ENCODE measurements around the gene NR4A1. TPM values are rescaled to one million over a fixed set of nuclear protein-coding genes. Genes with fewer than 3 reads are reported as not detected.

NR4A1 gene
- total RNA-seq: 10 to 100 TPM; 17.7 to 18.4 TPM
- 21.3 TPM for polyA plus RNA-seq (2013, experiment 1 of 2)
- polyA plus RNA-seq (2013, experiment 2 of 2): 17.6 TPM
- long read RNA-seq, experiment 1, full-length matches to known transcripts: 3 of 9 reads
- long read RNA-seq, experiment 1, partial matches to known transcripts: 4 of 9 reads
- long read RNA-seq, experiment 1, other reads (novel, unspliced or antisense): 2 of 9 reads
- long read RNA-seq, experiment 2, partial matches to known transcripts: 3 of 29 reads
- long read RNA-seq, experiment 2, other reads (novel, unspliced or antisense): 24 of 29 reads
- long read RNA-seq, experiment 3, transcript NR4A1-204 (7 exons, 2,528 nt): major isoform, 5 of 10 reads
- long read RNA-seq, experiment 3, partial matches to known transcripts: 4 of 10 reads
- long read RNA-seq, experiment 3, other reads (novel, unspliced or antisense): 1 of 10 reads
- long read RNA-seq, experiment 4, partial matches to known transcripts: 0 of 3 reads
- long read RNA-seq, experiment 4, other reads (novel, unspliced or antisense): 0 of 3 reads

- Mint-ChIP-seq H3K36me3 (ENCODE audit: low read depth) (no peaks in the 10 kb centered on the region), H3K27me3 (ENCODE audit: insufficient read depth) (peaks cover 11% of the 10 kb centered on the region), H3K27ac (peak within 1 kb of the TSS; percentile 97), H3K4me1 (peaks cover 27% of the 10 kb centered on the region), H3K9me3 (no peaks in the 10 kb centered on the region), H3K4me3 (peak within 1 kb of the TSS; percentile 82)
- 1 to 2% methylated on average over 27 to 77 of the region's 77 CpGs for WGBS, 2 experiments (ENCODE audit: insufficient coverage in 1 of 2, insufficient read length in 1 of 2)
- no peaks in the 10 kb centered on the region for H3K9me3 ChIP-seq (ENCODE audit: control insufficient read depth, low read length)
- peak within 1 kb of the TSS; percentile 89 for H3K4me3 ChIP-seq (ENCODE audit: low read length)
- H3K27me3 ChIP-seq (ENCODE audit: control insufficient read depth, insufficient read depth, low read length, poor library complexity, severe bottlenecking): no peaks in the 10 kb centered on the region
- H3K4me1 ChIP-seq (ENCODE audit: control insufficient read depth, insufficient read depth, low read length): no peaks in the 10 kb centered on the region
- H3K27ac ChIP-seq (ENCODE audit: low read depth, low read length): peak within 1 kb of the TSS; percentile 63
- H3K9ac ChIP-seq (ENCODE audit: extremely low read depth, low read length, poor library complexity, severe bottlenecking): peak within 1 kb of the TSS; percentile 93
- TF ChIP-seq, protein P1, sequence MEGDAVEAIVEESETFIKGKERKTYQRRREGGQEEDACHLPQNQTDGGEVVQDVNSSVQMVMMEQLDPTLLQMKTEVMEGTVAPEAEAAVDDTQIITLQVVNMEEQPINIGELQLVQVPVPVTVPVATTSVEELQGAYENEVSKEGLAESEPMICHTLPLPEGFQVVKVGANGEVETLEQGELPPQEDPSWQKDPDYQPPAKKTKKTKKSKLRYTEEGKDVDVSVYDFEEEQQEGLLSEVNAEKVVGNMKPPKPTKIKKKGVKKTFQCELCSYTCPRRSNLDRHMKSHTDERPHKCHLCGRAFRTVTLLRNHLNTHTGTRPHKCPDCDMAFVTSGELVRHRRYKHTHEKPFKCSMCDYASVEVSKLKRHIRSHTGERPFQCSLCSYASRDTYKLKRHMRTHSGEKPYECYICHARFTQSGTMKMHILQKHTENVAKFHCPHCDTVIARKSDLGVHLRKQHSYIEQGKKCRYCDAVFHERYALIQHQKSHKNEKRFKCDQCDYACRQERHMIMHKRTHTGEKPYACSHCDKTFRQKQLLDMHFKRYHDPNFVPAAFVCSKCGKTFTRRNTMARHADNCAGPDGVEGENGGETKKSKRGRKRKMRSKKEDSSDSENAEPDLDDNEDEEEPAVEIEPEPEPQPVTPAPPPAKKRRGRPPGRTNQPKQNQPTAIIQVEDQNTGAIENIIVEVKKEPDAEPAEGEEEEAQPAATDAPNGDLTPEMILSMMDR (conservative IDR thresholded peaks at IDR 0.05): peak; percentile 9
- peak; percentile 98 for DNase-seq
- H3K36me3 ChIP-seq (ENCODE audit: control insufficient read depth, insufficient read depth, low read length): peaks cover 6% of the 10 kb centered on the region
Observed at GRCh38 chr12:52050758-52051541, at the start of gene NR4A1. Gene NR4A1, plus strand, starts transcription at chr12:52051442. Its CDS starts 2,887 bp downstream, at chr12:52054329.

DNA sequence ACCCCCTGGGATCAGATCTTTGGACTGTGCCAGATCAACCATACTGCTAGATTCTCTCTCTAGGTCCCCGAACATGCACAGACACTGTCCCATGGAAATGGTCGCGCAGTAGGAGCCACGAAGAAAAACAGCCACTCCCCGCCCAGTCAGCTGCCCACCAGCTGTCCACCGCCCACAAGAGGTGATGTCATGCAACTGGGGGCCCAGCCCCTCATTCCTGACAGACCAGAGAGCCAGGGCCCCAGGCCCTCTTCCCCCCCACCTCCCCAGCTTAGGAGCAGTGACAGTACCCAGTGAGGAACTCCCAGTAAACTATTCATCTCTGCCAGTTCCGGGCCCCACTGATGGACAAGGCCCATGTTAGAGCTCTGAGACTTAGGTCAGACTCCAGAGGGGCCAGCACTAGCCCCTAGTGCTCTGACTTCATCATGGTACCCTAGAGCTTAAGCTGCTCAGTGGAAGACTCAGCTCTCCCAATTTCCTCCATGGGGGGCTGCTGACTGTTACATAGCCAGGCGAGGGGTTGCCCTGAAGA is 48.2 kb upstream of the NR4A1 start:
- TF ChIP-seq, protein P1 (conservative IDR thresholded peaks at IDR 0.05): no peak
- no peaks in the 10 kb centered on the region for H3K4me1 ChIP-seq (ENCODE audit: control insufficient read depth, insufficient read depth, low read length)
- no peak overlapping the region for H3K9ac ChIP-seq (ENCODE audit: extremely low read depth, low read length, poor library complexity, severe bottlenecking)
- H3K27me3 ChIP-seq (ENCODE audit: control insufficient read depth, insufficient read depth, low read length, poor library complexity, severe bottlenecking): peaks cover 37% of the 10 kb centered on the region
- peaks cover 29% of the 10 kb centered on the region for H3K36me3 Mint-ChIP-seq (ENCODE audit: low read depth)
- no peak for DNase-seq
- H3K4me3 ChIP-seq (ENCODE audit: low read length): no peak overlapping the region
- H3K4me3 Mint-ChIP-seq: no peak overlapping the region
- no peak overlapping the region for H3K27ac Mint-ChIP-seq
- H3K36me3 ChIP-seq (ENCODE audit: control insufficient read depth, insufficient read depth, low read length): peaks cover 22% of the 10 kb centered on the region
- no peaks in the 10 kb centered on the region for H3K9me3 Mint-ChIP-seq
- no peaks in the 10 kb centered on the region for H3K9me3 ChIP-seq (ENCODE audit: control insufficient read depth, low read length)
- peaks cover 7% of the 10 kb centered on the region for H3K4me1 Mint-ChIP-seq
- H3K27ac ChIP-seq (ENCODE audit: low read depth, low read length): no peak overlapping the region
- 92 to 94% methylated on average over 7 to 8 of the region's 8 CpGs for WGBS, 2 experiments (ENCODE audit: insufficient coverage in 1 of 2, insufficient read length in 1 of 2)
- peaks cover 39% of the 10 kb centered on the region for H3K27me3 Mint-ChIP-seq (ENCODE audit: insufficient read depth)

- DNase-seq: no peak
- peaks cover 7% of the 10 kb centered on the region for H3K4me1 Mint-ChIP-seq
- H3K27me3 Mint-ChIP-seq (ENCODE audit: insufficient read depth): peaks cover 44% of the 10 kb centered on the region
- H3K36me3 Mint-ChIP-seq (ENCODE audit: low read depth): peaks cover 26% of the 10 kb centered on the region
- H3K27ac Mint-ChIP-seq: no peak overlapping the region
- H3K4me3 Mint-ChIP-seq: no peak overlapping the region
- H3K9me3 Mint-ChIP-seq: no peaks in the 10 kb centered on the region
- Histone ChIP-seq H3K9me3 (ENCODE audit: control insufficient read depth, low read length) (no peaks in the 10 kb centered on the region), H3K27me3 (ENCODE audit: control insufficient read depth, insufficient read depth, low read length, poor library complexity, severe bottlenecking) (peaks cover 42% of the 10 kb centered on the region), H3K4me1 (ENCODE audit: control insufficient read depth, insufficient read depth, low read length) (no peaks in the 10 kb centered on the region), H3K4me3 (ENCODE audit: low read length) (no peak overlapping the region), H3K36me3 (ENCODE audit: control insufficient read depth, insufficient read depth, low read length) (peaks cover 18% of the 10 kb centered on the region), H3K27ac (ENCODE audit: low read depth, low read length) (no peak overlapping the region), H3K9ac (ENCODE audit: extremely low read depth, low read length, poor library complexity, severe bottlenecking) (no peak overlapping the region)
- TF ChIP-seq, protein P1 (conservative IDR thresholded peaks at IDR 0.05): no peak
- WGBS, 2 experiments (ENCODE audit: insufficient coverage in 1 of 2, insufficient read length in 1 of 2): 84 to 98% methylated on average over 5 to 6 of the region's 6 CpGs
Observed at GRCh38 chr12:52003591-52003990, 47.7 kb upstream of the NR4A1 start.

Data from endodermal cell (in vitro differentiated cells).